Stimulated activated naive CD8-positive, alpha-beta T cell treated with anti-CD3 and anti-CD28 coated beads, Interleukin-15, Interleukin-2, amounts not matched to agents 100 U/mL and 50 U/mL, for 24 hours (primary cell): ENCODE results near the gene CACHD1.
"Not testable (repeated sequence)": the region's sequence is repeated elsewhere in the genome, so short reads cannot be mapped to it uniquely, and the experiment has no call there.

Experiments
- ATAC-seq: fragments of 150-1000 bp; cut with Tn5 transposase; one replicate; pipeline ENCODE4 v1.10.0; 2021
- DNase-seq: peaks from one replicate; pipeline ENCODE4 v3.0.0; 2021

The CACHD1 gene

DNA sequence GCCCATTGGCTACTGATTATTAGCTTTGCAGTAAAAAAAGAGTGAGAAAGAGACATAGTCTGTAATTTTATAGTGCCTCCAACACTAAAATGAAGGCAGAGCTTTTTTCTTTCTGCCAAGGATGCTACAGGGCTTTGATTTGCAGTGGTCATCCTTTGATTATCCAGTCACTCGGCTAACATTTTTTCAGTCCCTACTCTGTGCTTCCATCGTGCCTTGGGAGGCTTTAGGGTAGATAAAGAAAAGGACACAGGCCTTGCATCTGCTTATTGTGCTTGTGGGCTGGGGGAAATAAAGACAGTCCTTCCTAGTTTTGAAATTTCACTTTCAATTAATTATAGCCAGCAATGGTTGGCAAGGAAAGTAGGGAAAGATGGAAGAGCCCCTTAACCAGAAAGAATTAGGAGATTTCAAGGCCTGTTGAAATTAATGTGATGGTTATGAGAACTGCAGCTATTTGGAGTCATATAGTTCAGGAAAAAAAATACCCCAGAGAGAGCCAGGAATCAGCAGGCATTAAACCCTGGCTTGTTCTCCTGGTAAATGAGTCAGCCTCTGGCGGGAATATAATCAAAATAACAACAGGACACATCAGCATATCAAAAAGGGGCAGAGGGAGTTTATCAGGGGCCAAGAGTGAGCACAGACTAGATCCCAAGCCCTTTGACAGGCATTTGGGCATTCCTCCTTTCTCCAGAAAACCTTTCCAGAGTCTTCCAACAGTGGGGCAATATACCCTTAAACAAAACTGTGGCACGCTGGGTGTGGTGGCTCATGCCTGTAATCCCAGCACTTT, 27.4 kb downstream of the CACHD1 start:
- DNase-seq (no peak), ATAC-seq (no peak)

DNA sequence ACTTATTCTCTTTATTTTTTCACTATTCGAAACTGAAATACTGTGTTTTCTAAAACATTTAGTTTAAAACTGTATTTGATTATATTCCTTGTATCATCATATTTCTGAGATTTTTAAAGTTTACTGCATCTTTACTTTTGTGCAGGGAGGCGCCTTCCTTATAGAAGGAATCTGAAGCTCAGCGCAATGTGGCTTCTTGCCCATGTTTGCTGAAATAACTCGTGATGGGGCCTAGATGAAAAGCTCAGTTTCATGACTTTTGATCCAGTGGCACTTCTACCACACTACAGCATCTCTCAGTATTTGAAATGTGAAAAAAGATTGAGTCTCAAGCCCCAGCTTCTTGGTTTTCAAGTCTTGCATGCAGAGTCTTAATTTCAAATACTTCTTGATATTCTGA, 28.4 kb downstream of the CACHD1 start:
- ATAC-seq: no peak
- no peak for DNase-seq

DNA sequence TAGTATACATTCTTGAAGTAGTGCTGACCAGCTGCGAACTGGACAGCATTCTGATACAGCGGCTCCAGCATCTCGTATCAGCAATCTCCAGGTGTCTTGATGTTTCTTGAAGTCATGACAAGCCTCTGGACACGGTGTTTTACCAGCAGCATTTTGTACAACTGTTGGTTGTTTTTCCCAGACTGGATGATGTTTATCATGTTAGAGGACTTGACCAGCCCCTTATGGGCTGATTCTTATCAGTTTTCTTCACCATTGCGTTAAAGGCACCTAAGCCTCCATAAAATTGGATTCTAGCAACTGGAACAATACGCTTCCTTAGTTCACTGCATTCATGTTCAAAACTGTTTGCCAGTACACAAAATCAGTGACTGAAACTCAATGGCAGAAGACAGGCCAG, 29.1 kb downstream of the CACHD1 start:
- no peak for DNase-seq

DNA sequence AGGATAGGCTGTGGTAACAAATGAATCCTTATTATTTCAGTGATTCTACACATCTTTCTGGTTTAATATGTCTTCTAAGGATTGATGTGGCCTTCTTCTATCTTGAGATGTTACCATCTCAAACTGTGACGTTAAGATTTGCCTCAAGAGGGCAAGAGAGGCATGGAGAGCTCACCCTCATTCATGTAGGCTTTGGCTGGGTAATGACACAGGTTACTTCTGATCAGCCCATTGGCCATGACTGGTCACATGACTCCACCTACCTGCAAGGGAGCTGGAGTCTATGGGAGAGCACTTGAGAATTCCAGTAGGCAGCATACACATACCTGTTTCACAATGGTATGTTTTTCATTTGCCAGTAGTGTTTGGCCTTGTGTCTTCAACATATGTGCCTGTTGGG, 30.0 kb downstream of the CACHD1 start:
- DNase-seq: no peak
- ATAC-seq: no peak

More for the DNA sequence above, 29.1 kb downstream of the CACHD1 start:
- ATAC-seq: no peak

DNA sequence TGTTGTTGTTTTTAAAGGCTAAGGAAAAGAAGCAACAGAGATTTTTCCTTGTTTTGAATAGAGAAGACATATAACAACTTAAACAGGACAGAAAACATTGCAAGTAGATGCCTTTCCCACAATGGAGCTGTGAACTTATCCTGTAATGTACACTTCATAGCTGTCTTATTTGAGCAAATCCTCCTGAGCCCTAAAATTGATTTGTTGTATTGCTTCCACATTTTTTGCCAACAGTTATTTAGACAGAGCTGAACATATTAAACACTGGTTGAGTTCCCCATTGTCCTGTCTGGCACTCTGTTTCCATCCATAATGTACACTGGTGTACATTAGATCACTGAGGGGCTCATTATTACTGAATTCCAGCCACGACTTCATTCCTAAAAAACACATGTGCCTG, 32.2 kb downstream of the CACHD1 start:
- ATAC-seq (no peak), DNase-seq (no peak)

GRCh38 chr1:64502931-64503330, 33.0 kb downstream of the CACHD1 start:
- ATAC-seq (no peak), DNase-seq (no peak)

DNA sequence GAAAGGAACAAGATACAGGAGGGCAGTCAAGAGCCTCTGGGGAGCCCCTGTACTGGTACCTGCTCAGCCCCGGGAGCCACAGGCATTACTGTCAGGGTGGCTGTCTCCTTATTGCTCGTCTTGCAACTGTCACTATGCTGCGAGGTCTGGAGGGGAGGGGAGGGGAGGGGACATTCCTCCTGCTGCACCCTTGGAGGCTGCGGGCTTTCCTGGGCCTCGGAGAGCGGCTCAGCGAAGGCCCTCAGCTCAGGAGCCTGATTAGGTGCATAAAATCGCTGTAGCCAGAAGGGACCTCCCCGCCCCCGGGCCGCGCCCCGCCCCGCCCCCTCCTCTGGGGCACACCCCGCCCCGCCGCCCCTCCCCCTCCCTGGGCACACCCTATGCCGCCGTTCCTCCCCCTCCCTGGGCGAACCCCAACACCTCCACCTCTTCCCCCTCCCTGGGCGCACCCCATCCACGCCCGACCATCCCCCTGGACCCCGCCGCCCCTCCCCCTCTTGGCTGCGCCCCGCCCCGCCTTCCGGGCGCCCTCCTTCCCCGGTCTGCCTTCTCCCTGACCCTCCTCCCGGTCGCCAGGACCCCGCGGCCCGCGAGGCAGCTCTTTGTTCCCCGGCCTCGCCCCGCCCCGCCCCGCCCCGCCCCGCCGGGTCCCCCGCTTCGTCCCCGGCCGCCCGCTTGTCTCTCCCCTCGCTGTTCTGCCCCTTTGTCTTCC, 35.5 kb downstream of the CACHD1 start:
- DNase-seq: peak; percentile 63
- peak; percentile 60 for ATAC-seq

GRCh38 chr1:64505944-64506655, 36.2 kb downstream of the CACHD1 start:
- DNase-seq (no peak), ATAC-seq (peak; percentile 66)

GRCh38 chr1:64508629-64509028, 38.7 kb downstream of the CACHD1 start:
- ATAC-seq: no peak
- no peak for DNase-seq

GRCh38 chr1:64511044-64511443, 41.1 kb downstream of the CACHD1 start:
- ATAC-seq (no peak), DNase-seq (no peak)

DNA sequence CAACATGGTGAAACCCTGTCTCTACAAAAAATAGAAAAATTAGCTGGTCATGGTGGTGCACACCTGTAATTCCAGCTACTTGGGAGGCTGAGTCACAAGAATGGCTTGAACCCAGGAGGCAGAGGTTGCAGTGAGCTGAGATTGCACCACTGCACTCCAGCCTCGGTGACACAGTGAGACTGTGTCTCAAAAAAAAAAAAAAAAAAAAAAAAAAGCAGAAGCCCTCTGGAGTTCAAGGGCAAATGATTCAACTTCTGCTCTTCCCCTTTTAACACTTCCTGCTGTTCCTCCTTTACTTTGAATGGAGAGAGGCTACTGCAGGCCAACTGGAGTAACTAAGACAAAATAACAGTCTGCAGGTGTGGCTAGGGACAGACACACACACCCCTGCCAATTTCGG, 42.3 kb downstream of the CACHD1 start:
- DNase-seq, ATAC-seq: not testable (repeated sequence)

DNA sequence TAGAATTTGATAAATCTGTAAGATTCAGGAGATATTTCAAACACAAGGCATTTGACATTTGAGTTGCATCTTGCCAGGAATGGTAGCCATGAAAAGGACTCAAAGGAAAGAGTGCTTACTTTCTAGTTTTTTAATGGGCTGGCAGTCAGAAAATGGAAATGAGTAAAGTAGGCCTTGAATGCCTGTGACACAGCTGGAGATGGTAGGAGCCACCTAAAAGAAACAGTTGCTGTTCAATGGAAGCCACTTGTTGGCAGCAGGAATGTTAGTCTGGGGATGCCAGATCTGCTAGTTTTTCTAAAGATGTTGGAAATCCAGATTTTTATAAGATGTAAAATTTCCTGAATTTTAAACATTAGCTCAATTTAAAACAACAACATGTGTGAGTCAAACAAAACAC, 43.6 kb downstream of the CACHD1 start:
- DNase-seq (no peak), ATAC-seq (no peak)

GRCh38 chr1:64514197-64514765, 44.4 kb downstream of the CACHD1 start:
- DNase-seq (no peak), ATAC-seq (no peak)

GRCh38 chr1:64515427-64515826, 45.5 kb downstream of the CACHD1 start:
- no peak for ATAC-seq
- DNase-seq: no peak

DNA sequence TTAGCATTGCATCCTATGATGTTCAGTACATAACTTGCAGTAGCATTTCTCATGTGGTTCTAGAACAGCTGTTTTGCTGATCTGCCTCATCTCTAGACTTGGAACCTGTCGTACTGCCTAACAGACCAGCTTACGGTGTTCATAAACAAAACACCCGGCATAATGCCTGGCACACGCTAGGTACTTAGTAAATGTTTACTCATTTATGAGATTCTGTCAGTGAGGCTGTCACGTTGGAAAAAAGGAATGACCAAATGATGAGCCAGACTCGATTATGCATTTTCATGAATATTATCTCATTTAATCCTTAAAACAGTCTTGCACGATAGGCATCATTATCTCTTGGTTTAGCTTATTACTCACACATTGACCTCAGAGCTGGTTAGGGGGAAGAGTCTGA, 46.4 kb downstream of the CACHD1 start:
- DNase-seq: no peak
- ATAC-seq: no peak

GRCh38 chr1:64516803-64517568, 47.1 kb downstream of the CACHD1 start:
- DNase-seq (no peak), ATAC-seq (no peak)

- DNase-seq (no peak), ATAC-seq (no peak)
Measured at GRCh38 chr1:64517640-64518039, 47.7 kb downstream of the CACHD1 start.

DNA sequence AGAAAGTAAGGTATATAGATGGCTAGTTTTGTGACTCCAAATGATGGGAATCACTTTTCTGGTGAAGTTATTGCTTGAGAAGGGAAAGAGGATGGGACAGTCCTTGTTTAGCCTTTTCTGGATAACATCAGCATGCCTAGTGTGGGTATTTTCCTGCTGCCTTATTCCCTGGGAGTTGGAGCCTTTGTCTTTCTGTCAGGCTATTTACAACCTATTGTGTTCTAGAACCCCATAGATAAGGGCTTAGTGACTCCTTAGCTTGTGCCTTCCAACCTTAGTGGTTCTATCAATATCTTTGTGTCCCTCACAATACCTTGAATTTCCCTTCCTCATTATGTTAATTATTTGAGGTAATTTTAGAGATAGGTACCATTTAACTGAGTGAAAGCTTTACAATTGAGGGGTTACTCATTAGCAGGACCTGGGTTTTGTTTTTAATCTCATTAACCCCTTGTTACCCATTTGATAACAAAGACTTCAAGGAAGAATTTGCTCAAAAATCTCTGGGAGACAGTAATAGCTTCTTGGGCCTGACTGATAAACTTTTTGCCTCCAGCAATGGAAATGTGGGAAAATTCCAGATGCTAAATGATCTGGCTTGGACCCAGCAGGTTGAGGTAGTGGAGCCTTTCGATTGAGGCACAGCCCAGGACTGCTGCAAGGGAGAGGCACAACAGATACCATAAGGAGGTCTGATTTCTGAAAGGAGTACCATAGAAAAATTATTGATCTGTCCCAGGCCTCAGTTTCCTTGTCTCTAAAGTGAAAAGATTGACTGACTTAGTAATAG, 49.0 kb downstream of the CACHD1 start:
- DNase-seq: no peak
- ATAC-seq: no peak

DNA sequence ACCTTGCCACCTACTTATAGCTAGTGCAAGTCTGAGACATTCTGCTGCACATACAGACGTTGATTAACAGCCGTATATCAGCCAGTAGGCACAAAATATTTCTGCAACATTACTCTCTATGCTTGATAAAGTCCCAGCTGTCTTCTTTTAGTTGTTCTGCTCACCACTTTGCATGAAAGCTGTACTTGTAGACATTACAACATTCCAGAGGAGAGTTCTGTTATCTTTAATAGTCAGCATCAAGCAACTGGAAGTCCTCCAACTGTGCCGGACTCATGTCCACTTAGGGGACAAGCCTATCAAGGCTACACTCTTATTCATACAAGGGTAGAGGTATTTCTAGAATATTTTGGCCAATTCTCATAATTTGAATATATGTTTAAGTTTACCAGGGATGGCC, 50.0 kb downstream of the CACHD1 start:
- DNase-seq: no peak
- ATAC-seq: no peak

DNA sequence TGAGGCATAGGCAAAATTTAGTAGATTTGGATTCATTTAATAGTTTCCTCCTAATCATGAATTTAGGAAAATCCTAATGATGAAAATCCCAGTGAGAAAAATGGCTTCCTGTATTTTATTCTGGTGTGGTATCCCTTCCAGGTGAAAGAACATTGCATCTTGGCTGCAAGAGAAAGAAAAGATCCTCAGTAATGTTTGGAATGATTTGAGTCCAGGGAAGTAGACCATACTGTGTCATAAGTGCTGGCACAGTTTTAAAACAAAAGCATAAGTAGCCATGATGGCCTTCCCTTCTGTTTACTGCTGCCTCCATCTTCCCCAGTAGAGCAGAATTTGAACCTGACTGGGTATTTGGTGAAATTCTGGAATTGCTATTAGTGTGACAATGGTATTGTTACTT, 52.8 kb downstream of the CACHD1 start:
- no peak for ATAC-seq

More for the DNA sequence above, 52.8 kb downstream of the CACHD1 start:
- DNase-seq: no peak
